Stimulated activated memory B cell treated with anti-CD40 and anti-IgM and Interleukin-4, amounts not matched to agents 10 μg/mL and 1 μg/mL and 100 μg/mL, for 72 hours (primary cell): ENCODE measurements around the gene EGLN3.

Source experiments
- ATAC-seq: fragments of 150-1000 bp; cut with Tn5 transposase; 2 replicates; pipeline ENCODE4 v1.10.0; 2021
- H3K27ac Mint-ChIP-seq: one replicate; pipeline ENCODE4 v1.8.0; 2022; ENCODE audit warnings: mild to moderate bottlenecking, mixed read lengths
- H3K27me3 Mint-ChIP-seq: one replicate; pipeline ENCODE4 v1.8.0; 2022; ENCODE audit warnings: mixed read lengths
- H3K36me3 Mint-ChIP-seq: one replicate; pipeline ENCODE4 v1.8.0; 2022; ENCODE audit warnings: mixed read lengths
- H3K4me1 Mint-ChIP-seq: one replicate; pipeline ENCODE4 v1.8.0; 2022; ENCODE audit warnings: mixed read lengths
- H3K4me3 Mint-ChIP-seq: one replicate; pipeline ENCODE4 v1.8.0; 2022; ENCODE audit warnings: mild to moderate bottlenecking, moderate library complexity, mixed read lengths
- H3K9me3 Mint-ChIP-seq: one replicate; pipeline ENCODE4 v1.8.0; 2022; ENCODE audit warnings: mixed read lengths

Gene EGLN3

DNA sequence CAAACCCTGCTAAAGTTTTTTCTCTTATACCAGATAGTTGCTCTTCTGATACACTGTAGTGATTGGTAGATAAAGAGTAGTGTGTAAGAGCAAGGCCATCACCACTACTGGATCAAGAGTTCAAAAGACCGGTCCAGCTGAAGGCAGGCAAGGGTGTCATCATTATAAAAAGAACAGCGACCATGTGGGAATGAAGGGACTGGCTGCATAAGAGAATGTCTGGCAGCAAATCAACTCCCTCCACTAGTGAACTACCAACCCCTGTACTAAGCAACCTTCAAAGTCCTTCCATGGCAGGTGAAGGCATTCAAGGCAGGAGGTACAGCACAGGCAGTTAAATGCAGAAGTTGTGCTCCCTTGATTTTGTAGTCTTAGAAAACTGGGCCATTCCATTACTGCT lies 53.5 kb downstream of the EGLN3 start:
- H3K4me1 Mint-ChIP-seq, result no peaks in the 10 kb centered on the region
- H3K4me3 Mint-ChIP-seq, result no peak overlapping the region
- H3K9me3 Mint-ChIP-seq, result peaks cover 10% of the 10 kb centered on the region
- no peaks in the 10 kb centered on the region for H3K36me3 Mint-ChIP-seq
- H3K27ac Mint-ChIP-seq, result no peak overlapping the region
- no peaks in the 10 kb centered on the region for H3K27me3 Mint-ChIP-seq
- no peak for ATAC-seq

GRCh38 chr14:33894339-33894738 lies 56.5 kb downstream of the EGLN3 start:
- H3K9me3 Mint-ChIP-seq, result peaks cover 19% of the 10 kb centered on the region
- H3K27me3 Mint-ChIP-seq, result no peaks in the 10 kb centered on the region
- H3K4me3 Mint-ChIP-seq, result no peak overlapping the region
- H3K36me3 Mint-ChIP-seq, result no peaks in the 10 kb centered on the region
- no peak for ATAC-seq
- no peak overlapping the region for H3K27ac Mint-ChIP-seq
- no peaks in the 10 kb centered on the region for H3K4me1 Mint-ChIP-seq

- no peaks in the 10 kb centered on the region for H3K27me3 Mint-ChIP-seq
- H3K9me3 Mint-ChIP-seq, result peaks cover 27% of the 10 kb centered on the region
- no peak overlapping the region for H3K27ac Mint-ChIP-seq
- H3K36me3 Mint-ChIP-seq, result no peaks in the 10 kb centered on the region
- no peak for ATAC-seq
- no peaks in the 10 kb centered on the region for H3K4me1 Mint-ChIP-seq
- no peak overlapping the region for H3K4me3 Mint-ChIP-seq
Measured at GRCh38 chr14:33891700-33892099, 59.2 kb downstream of the EGLN3 start.

- Mint-ChIP-seq H3K9me3 (peaks cover 15% of the 10 kb centered on the region), H3K4me3 (no peak overlapping the region), H3K36me3 (no peaks in the 10 kb centered on the region), H3K4me1 (no peaks in the 10 kb centered on the region), H3K27ac (no peak overlapping the region), H3K27me3 (peaks cover 8% of the 10 kb centered on the region)
- no peak for ATAC-seq
Measured at GRCh38 chr14:33884916-33885315, 66.0 kb downstream of the EGLN3 start.

DNA sequence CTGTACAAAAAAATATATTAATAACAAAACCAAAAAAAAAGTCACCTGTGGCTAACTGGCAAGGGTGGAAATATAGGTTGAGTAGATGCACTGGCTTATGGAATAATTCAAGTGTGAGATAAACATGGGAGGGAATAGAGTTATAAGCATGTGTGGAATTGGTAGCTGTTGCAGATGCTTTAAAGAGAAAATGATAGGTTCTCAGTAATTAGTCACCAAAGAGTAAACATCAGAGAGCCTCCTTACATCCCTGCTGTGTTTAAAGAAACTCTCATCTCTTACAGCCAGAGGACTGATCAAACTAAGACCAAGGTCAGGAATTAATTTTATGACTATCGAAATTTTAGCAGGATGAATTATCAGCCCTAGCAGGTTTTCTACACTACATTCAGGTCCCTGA lies 70.5 kb downstream of the EGLN3 start:
- peaks cover 8% of the 10 kb centered on the region for H3K27me3 Mint-ChIP-seq
- H3K36me3 Mint-ChIP-seq, result no peaks in the 10 kb centered on the region
- no peak overlapping the region for H3K27ac Mint-ChIP-seq
- peaks cover 21% of the 10 kb centered on the region for H3K9me3 Mint-ChIP-seq
- no peaks in the 10 kb centered on the region for H3K4me1 Mint-ChIP-seq
- no peak for ATAC-seq
- H3K4me3 Mint-ChIP-seq, result no peak overlapping the region

GRCh38 chr14:33879684-33880286 lies 71.1 kb downstream of the EGLN3 start:
- ATAC-seq, result no peak
- Mint-ChIP-seq H3K4me3 (no peak overlapping the region), H3K27ac (no peak overlapping the region), H3K4me1 (no peaks in the 10 kb centered on the region), H3K27me3 (peaks cover 6% of the 10 kb centered on the region), H3K36me3 (no peaks in the 10 kb centered on the region), H3K9me3 (peaks cover 21% of the 10 kb centered on the region)

DNA sequence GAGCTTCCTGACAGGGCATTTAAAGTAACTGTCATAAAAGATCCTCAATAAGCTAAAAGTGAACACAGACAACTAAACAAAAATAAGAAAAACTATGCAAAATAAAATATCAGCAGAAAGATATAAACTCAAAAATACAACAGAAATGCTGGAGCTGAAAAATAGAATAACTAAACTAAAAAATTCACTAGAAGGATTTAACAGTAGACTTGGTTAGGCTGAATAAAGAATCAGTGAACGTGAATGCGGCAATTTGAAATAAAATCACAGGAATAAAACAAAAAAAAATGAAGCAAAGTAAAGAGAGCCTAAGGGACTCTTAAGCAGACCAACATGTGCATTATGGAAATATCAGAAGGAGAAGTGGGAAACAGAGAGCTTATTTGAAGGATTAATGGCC lies 74.6 kb downstream of the EGLN3 start:
- H3K9me3 Mint-ChIP-seq, result peaks cover 26% of the 10 kb centered on the region
- no peak overlapping the region for H3K27ac Mint-ChIP-seq
- no peaks in the 10 kb centered on the region for H3K36me3 Mint-ChIP-seq
- no peaks in the 10 kb centered on the region for H3K4me1 Mint-ChIP-seq
- ATAC-seq, result no peak
- no peaks in the 10 kb centered on the region for H3K27me3 Mint-ChIP-seq
- no peak overlapping the region for H3K4me3 Mint-ChIP-seq
